Mesenchymal stem cell (in vitro differentiated cells and primary cell): Measurements from ENCODE around the gene ATP6V0B. TPM values are rescaled to one million over a fixed set of nuclear protein-coding genes. Genes with fewer than 3 reads are reported as not detected.

ENCODE experiments used
- DNase-seq: peaks from one replicate; pipeline ENCODE4 v3.0.0-alpha.2; 2013
- H2AFZ ChIP-seq: one replicate; pipeline ENCODE4 v1.6.1; 2013; ENCODE audit warnings: low read depth, mild to moderate bottlenecking, control low read depth, inconsistent platforms, low read length, moderate library complexity
- H2AK5ac ChIP-seq: 2 replicates; pipeline ENCODE4 v1.6.1; 2013; ENCODE audit warnings: low read length, moderate library complexity, mild to moderate bottlenecking, inconsistent platforms; ENCODE audit not compliant: severe bottlenecking
- H2BK120ac ChIP-seq: one replicate; pipeline ENCODE4 v1.6.1; 2013; ENCODE audit warnings: low read depth, mild to moderate bottlenecking, inconsistent platforms, low read length, moderate library complexity
- H2BK12ac ChIP-seq, 2 experiments: one replicate each; pipeline ENCODE4 v1.6.1; 2013; ENCODE audit warnings: inconsistent platforms in 2 of 2, low read length in 2 of 2, mild to moderate bottlenecking in 2 of 2, moderate library complexity in 2 of 2, control low read depth in 1 of 2
- H2BK15ac ChIP-seq: one replicate; pipeline ENCODE4 v1.6.1; 2013; ENCODE audit warnings: mild to moderate bottlenecking, low read depth, inconsistent platforms; ENCODE audit not compliant: poor library complexity, severe bottlenecking
- H2BK5ac ChIP-seq: 2 replicates; pipeline ENCODE4 v1.6.1; 2013; ENCODE audit warnings: low read depth, mild to moderate bottlenecking, low read length, control low read depth, inconsistent platforms; ENCODE audit not compliant: poor library complexity, severe bottlenecking
- H3K14ac ChIP-seq, 2 experiments: one replicate each; pipeline ENCODE4 v1.6.1; 2013; ENCODE audit warnings: inconsistent platforms in 2 of 2, low read length in 2 of 2, control low read depth in 1 of 2, mild to moderate bottlenecking in 1 of 2, moderate library complexity in 1 of 2
- H3K18ac ChIP-seq, 2 experiments: one replicate each; pipeline ENCODE4 v1.6.1; 2013; ENCODE audit warnings: inconsistent platforms in 2 of 2, low read length in 2 of 2, control low read depth in 1 of 2, low read depth in 1 of 2, mild to moderate bottlenecking in 1 of 2
- H3K23ac ChIP-seq, 2 experiments: one replicate each; pipeline ENCODE4 v1.6.1; 2013; ENCODE audit warnings: inconsistent platforms in 2 of 2, low read length in 2 of 2, mild to moderate bottlenecking in 2 of 2, moderate library complexity in 2 of 2, control low read depth in 1 of 2
- H3K27ac ChIP-seq: 2 replicates; pipeline ENCODE4 v1.5.1; 2013; ENCODE audit warnings: mild to moderate bottlenecking, moderate library complexity, low read length, control low read depth, inconsistent platforms; ENCODE audit not compliant: poor library complexity, severe bottlenecking
- H3K27me3 ChIP-seq, 2 experiments: 2 replicates each; pipeline versions ENCODE4 v1.6.1 to v1.7.0; 2013; ENCODE audit warnings: low read length in 2 of 2, mild to moderate bottlenecking in 2 of 2, moderate library complexity in 2 of 2, control low read depth in 1 of 2, inconsistent platforms in 1 of 2; ENCODE audit not compliant: control insufficient read depth in 1 of 2, insufficient read depth in 1 of 2
- H3K36me3 ChIP-seq, 2 experiments: 2 replicates each; pipeline versions ENCODE4 v1.6.1 to v1.7.0; 2013; ENCODE audit warnings: low read length in 2 of 2, control low read depth in 1 of 2, inconsistent platforms in 1 of 2, low read depth in 1 of 2, mild to moderate bottlenecking in 1 of 2; ENCODE audit not compliant: insufficient read depth in 2 of 2, control insufficient read depth in 1 of 2
- H3K4ac ChIP-seq, 2 experiments: one replicate each; pipeline ENCODE4 v1.6.1; 2013; ENCODE audit warnings: inconsistent platforms in 2 of 2, low read length in 2 of 2, mild to moderate bottlenecking in 2 of 2, moderate library complexity in 2 of 2, control low read depth in 1 of 2, low read depth in 1 of 2
- H3K4me1 ChIP-seq: 2 replicates; pipeline ENCODE4 v1.6.1; 2013; ENCODE audit warnings: low read depth, low read length, control low read depth; ENCODE audit not compliant: control insufficient read depth, insufficient read depth
- H3K4me2 ChIP-seq: 2 replicates; pipeline ENCODE4 v1.6.1; 2013; ENCODE audit warnings: low read length, mild to moderate bottlenecking, inconsistent platforms; ENCODE audit not compliant: poor library complexity, severe bottlenecking
- H3K4me3 ChIP-seq, 2 experiments: 2 replicates each; pipeline versions ENCODE4 v1.5.1 to v1.7.0; 2013; ENCODE audit warnings: low read length in 2 of 2, mild to moderate bottlenecking in 2 of 2, control low read depth in 1 of 2, low read depth in 1 of 2; ENCODE audit not compliant: insufficient read depth in 1 of 2
- H3K79me1 ChIP-seq: replicated peaks from 2 replicates; pipeline ENCODE4 v1.6.1; 2013; ENCODE audit warnings: mild to moderate bottlenecking, control low read depth, low read length, inconsistent platforms; ENCODE audit not compliant: poor library complexity, severe bottlenecking
- H3K9ac ChIP-seq: 2 replicates; pipeline ENCODE4 v1.7.0; 2013; ENCODE audit warnings: mild to moderate bottlenecking, low read length, moderate library complexity
- H3K9me3 ChIP-seq: 2 replicates; pipeline ENCODE4 v1.7.0; 2013; ENCODE audit warnings: mild to moderate bottlenecking, low read length; ENCODE audit not compliant: control insufficient read depth
- H4K8ac ChIP-seq: one replicate; pipeline ENCODE4 v1.6.1; 2013; ENCODE audit warnings: inconsistent platforms, mild to moderate bottlenecking, low read length, moderate library complexity
- H4K91ac ChIP-seq: one replicate; pipeline ENCODE4 v1.6.1; 2013; ENCODE audit warnings: mild to moderate bottlenecking, low read length, inconsistent platforms
- WGBS: methylation state at CpG from one replicate; pipeline ENCODE4 v1.1.7; 2013; ENCODE audit warnings: mixed read lengths; 5-methylcytosine and 5-hydroxymethylcytosine counted together
- polyA plus RNA-seq, 2 experiments: library from polyadenylated mRNA; stranded (reverse); fragments of 200-250 nt; gene quantifications; one replicate each; pipeline ENCODE4 v1.2.3, GENCODE V29; 2013

The ATP6V0B gene
- polyA plus RNA-seq (2013, experiment 1 of 2) = 60.5 TPM
- 64.4 TPM for polyA plus RNA-seq (2013, experiment 2 of 2)

DNA sequence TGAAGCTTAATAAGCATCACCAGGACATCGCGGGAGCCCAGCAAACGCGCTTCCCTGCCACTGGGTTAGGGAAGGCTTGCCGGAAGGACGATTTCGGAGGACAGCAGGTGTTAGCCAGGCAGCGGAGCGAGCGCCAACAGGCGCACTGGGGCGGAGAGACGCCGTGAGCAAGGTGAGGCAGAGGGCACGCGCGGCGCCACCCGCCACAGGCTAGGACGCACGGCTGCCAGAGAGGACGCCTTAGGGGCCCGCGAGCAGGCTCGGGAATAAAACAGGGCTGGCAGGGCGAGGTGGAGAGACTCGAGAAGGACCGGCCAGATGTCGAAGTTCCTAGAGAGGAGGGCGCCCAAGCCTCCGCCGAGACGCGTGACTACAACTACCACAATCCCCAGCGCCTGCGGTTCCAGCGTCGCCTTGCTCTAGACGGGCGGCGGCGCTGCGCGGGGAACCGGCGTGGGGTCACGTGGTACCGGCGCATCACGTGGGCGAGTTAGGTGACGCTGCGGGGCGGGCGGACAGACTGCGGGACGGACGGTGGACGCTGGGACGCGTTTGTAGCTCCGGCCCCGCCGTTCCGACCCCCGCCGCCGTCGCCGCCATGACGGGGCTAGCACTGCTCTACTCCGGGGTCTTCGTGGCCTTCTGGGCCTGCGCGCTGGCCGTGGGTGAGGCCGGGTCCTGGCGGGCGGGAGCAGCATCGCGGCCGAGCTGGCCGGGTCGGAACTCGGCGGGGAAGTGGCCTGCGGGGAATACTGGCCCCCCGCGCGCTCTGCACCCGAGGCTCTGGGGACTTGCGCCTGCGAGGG, at the start of gene ATP6V0B:
TSS of gene ATP6V0B (plus strand) at position 518 of the 806 bp plus-strand sequence. CDS start at position 599, 81 bp downstream.
- Histone ChIP-seq H3K4me3 (peak within 1 kb of the TSS; percentile 97 to 98), H3K4me1 (peaks cover 41% of the 10 kb centered on the region), H2BK15ac (peak within 1 kb of the TSS; percentile 39), H2BK120ac (peak within 1 kb of the TSS; percentile 74), H3K27ac (peak within 1 kb of the TSS; percentile 27), H2BK12ac (peak within 1 kb of the TSS in 1 of 2 experiments; percentile 33), H3K4me2 (peak within 1 kb of the TSS; percentile 98), H3K18ac (peak within 1 kb of the TSS; percentile 85 to 94), H3K79me1 (peaks cover 46% of the 10 kb centered on the region), H4K91ac (peak within 1 kb of the TSS; percentile 92), H3K4ac (peak within 1 kb of the TSS; percentile 7 to 85), H2AK5ac (no peak within 1 kb of the TSS), H3K9ac (peak within 1 kb of the TSS; percentile 96), H4K8ac (peak within 1 kb of the TSS; percentile 87), H3K9me3 (no peaks in the 10 kb centered on the region), H3K27me3 (no peaks in the 10 kb centered on the region), H2BK5ac (peak within 1 kb of the TSS; percentile 35), H2AFZ (peak within 1 kb of the TSS; percentile 97), H3K36me3 (peaks cover 46 to 50% of the 10 kb centered on the region in 2 experiments), H3K23ac (peak within 1 kb of the TSS in 1 of 2 experiments; percentile 99), H3K14ac (peak within 1 kb of the TSS in 1 of 2 experiments; percentile 92)
- under 1% methylated on average over 74 of the region's 93 CpGs for WGBS
- peak; percentile 94 for DNase-seq

DNA sequence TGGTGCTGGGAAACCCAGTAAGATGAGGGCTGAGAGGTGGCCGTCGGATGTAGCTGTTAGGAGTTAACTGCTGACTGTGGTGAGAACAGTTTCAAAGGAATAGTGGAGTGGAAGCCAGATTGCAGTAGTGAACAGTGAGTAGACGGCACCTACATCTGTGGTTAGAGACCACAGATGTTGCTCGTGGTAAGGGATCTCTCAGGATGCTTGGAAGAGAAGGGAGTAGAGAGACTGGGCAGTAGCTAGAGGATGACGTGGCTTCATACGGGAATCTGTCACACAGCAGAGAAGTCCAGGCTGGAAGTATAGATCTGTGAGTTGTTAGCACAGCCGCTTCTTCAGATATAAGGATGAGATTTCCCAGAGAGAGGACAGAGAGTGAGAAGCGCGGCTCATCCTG, 48.9 kb upstream of the ATP6V0B start:
- no peak overlapping the region for H3K4ac ChIP-seq
- H3K27me3 ChIP-seq = no peaks in the 10 kb centered on the region
- H2BK15ac ChIP-seq = no peak overlapping the region
- no peak overlapping the region for H3K18ac ChIP-seq
- no peak overlapping the region for H4K8ac ChIP-seq
- H2BK120ac ChIP-seq = no peak overlapping the region
- no peak overlapping the region for H3K27ac ChIP-seq
- no peak overlapping the region for H2BK12ac ChIP-seq
- no peak overlapping the region for H3K4me3 ChIP-seq
- H3K79me1 ChIP-seq = no peaks in the 10 kb centered on the region
- H3K9ac ChIP-seq = no peak overlapping the region
- H3K9me3 ChIP-seq = peaks cover 5% of the 10 kb centered on the region
- 96% methylated on average over 9 of the region's 9 CpGs for WGBS
- no peak overlapping the region for H3K23ac ChIP-seq
- peaks cover 21 to 25% of the 10 kb centered on the region in 2 experiments for H3K36me3 ChIP-seq
- no peak overlapping the region for H2AFZ ChIP-seq
- no peak overlapping the region for H3K14ac ChIP-seq
- H4K91ac ChIP-seq = no peak overlapping the region
- no peak overlapping the region for H2BK5ac ChIP-seq
- no peak overlapping the region for H3K4me2 ChIP-seq
- no peak for DNase-seq
- H2AK5ac ChIP-seq = no peak overlapping the region
- peaks cover 11% of the 10 kb centered on the region for H3K4me1 ChIP-seq

DNA sequence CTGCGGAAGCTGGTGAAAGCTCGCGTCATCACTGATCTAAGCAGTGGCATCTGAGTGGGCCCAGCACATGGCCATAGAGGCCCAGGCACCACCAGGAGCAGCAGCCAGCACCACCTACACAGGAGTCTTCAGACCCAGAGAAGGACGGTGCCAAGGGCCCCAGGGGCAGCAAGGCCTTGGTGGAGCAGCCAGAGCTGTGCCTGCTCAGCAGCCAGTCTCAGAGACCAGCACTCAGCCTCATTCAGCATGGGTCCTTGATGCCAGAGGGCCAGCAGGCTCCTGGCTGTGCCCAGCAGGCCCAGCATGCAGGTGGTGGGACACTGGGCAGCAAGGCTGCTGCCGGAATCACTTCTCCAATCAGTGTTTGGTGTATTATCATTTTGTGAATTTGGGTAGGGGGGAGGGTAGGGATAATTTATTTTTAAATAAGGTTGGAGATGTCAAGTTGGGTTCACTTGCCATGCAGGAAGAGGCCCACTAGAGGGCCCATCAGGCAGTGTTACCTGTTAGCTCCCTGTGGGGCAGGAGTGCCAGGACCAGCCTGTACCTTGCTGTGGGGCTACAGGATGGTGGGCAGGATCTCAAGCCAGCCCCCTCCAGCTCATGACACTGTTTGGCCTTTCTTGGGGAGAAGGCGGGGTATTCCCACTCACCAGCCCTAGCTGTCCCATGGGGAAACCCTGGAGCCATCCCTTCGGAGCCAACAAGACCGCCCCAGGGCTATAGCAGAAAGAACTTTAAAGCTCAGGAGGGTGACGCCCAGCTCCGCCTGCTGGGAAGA, 44.4 kb upstream of the ATP6V0B start:
- no peak overlapping the region for H4K8ac ChIP-seq
- no peak overlapping the region for H2BK12ac ChIP-seq
- WGBS = 94% methylated on average over 10 of the region's 10 CpGs
- no peak overlapping the region for H2BK15ac ChIP-seq
- peaks cover 20 to 34% of the 10 kb centered on the region in 2 experiments for H3K36me3 ChIP-seq
- H2BK5ac ChIP-seq = no peak overlapping the region
- no peak overlapping the region for H3K4me2 ChIP-seq
- no peak overlapping the region for H2BK120ac ChIP-seq
- no peak overlapping the region for H3K9ac ChIP-seq
- H2AFZ ChIP-seq = no peak overlapping the region
- H2AK5ac ChIP-seq = no peak overlapping the region
- H4K91ac ChIP-seq = no peak overlapping the region
- H3K27me3 ChIP-seq = peaks cover 0 to 18% of the 10 kb centered on the region in 2 experiments
- no peaks in the 10 kb centered on the region for H3K79me1 ChIP-seq
- H3K9me3 ChIP-seq = peaks cover 5% of the 10 kb centered on the region
- no peak overlapping the region for H3K23ac ChIP-seq
- no peak overlapping the region for H3K4me3 ChIP-seq
- no peak overlapping the region for H3K14ac ChIP-seq
- no peak for DNase-seq
- no peak overlapping the region for H3K4ac ChIP-seq
- H3K27ac ChIP-seq = no peak overlapping the region
- peaks cover 32% of the 10 kb centered on the region for H3K4me1 ChIP-seq
- no peak overlapping the region for H3K18ac ChIP-seq

DNA sequence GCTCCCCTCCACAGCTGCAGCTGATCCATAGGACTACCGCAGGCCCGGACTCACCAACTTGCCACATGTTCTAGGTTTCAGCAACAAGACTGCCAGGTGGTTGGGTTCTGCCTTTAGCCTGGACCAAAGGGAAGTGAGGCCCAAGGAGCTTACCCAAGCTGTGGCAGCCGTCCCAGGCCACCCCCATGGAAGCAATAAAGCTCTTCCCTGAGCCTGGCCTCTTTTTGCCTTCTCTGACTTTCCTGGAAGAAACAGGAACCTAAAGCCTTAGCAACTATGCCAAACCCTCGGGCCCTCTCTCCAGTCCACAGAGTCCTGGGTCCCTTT, 43.8 kb upstream of the ATP6V0B start:
- H3K9ac ChIP-seq = no peak overlapping the region
- no peak overlapping the region for H3K14ac ChIP-seq
- no peak overlapping the region for H2BK5ac ChIP-seq
- no peak for DNase-seq
- no peak overlapping the region for H2BK12ac ChIP-seq
- H3K4me2 ChIP-seq = no peak overlapping the region
- H4K91ac ChIP-seq = no peak overlapping the region
- no peaks in the 10 kb centered on the region for H3K79me1 ChIP-seq
- H3K4me1 ChIP-seq = peaks cover 37% of the 10 kb centered on the region
- no peak overlapping the region for H2BK120ac ChIP-seq
- H3K9me3 ChIP-seq = peaks cover 5% of the 10 kb centered on the region
- peak overlapping the region in 1 of 2 experiments; percentile 24 for H3K23ac ChIP-seq
- H2AK5ac ChIP-seq = no peak overlapping the region
- H3K27ac ChIP-seq = no peak overlapping the region
- no peak overlapping the region for H3K4me3 ChIP-seq
- H2AFZ ChIP-seq = no peak overlapping the region
- WGBS = 87% methylated on average over 4 of the region's 4 CpGs
- H3K4ac ChIP-seq = no peak overlapping the region
- no peak overlapping the region for H3K18ac ChIP-seq
- no peak overlapping the region for H2BK15ac ChIP-seq
- peaks cover 15 to 28% of the 10 kb centered on the region in 2 experiments for H3K36me3 ChIP-seq
- peaks cover 0 to 23% of the 10 kb centered on the region in 2 experiments for H3K27me3 ChIP-seq
- no peak overlapping the region for H4K8ac ChIP-seq
